ENCODE measurements around the gene HOXA7. TPM values are rescaled to one million over a fixed set of nuclear protein-coding genes. Genes with fewer than 3 reads are reported as not detected.

HOXA7 gene
- total RNA-seq, 1 donor, result not detected

DNA sequence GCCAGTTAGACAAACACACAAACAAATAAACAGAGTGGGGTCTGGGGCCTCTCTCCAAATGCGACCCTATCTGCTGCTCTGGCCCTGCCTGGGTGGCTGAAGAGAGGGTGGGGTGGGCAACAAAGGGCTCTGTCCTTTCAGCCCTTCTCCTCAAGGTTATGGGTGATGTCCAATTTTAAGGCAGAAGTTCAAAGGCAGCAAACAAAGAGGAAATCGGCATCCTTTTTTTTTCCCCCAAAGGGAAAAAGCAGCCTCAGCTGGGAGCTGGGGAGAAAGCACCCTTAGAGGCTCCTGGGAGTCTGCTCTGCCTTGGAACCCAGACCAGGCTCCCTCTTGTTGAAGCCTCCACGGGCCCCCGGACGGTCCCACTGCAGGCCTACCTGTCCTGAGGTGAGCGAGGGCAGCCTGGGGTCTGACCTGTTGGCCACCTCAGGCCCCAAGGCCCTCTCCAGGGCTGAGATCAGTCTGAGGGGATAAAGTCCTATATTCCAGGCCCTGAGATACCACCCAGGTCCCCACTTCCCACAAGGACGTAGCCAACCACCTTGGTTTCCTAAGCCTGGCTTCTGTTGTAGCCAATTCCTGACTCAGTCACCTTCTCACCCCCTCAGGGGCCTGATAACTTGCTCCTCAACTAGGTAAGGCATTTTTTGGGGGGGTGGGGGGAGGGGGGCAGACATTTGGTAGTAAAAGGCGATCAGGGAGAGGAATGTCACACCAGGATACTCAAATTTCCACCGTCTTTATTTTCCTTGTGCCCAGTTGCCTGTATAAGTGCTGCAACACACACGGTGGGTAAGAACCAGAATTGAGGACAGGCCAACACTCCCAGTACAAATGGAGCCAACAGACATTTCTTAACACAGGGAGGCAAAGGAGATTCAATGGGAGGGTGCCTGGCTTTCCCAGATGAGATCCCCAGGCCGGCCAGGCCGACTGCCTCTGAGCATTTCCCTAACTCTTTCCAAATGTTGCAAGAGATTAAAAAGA, 24.3 kb upstream of the HOXA7 start:
- no peak overlapping the region for H3K4me3 ChIP-seq (ENCODE audit: low read depth, low read length)
- no peak for DNase-seq (ENCODE audit: low read depth)
- TF ChIP-seq, protein P1, sequence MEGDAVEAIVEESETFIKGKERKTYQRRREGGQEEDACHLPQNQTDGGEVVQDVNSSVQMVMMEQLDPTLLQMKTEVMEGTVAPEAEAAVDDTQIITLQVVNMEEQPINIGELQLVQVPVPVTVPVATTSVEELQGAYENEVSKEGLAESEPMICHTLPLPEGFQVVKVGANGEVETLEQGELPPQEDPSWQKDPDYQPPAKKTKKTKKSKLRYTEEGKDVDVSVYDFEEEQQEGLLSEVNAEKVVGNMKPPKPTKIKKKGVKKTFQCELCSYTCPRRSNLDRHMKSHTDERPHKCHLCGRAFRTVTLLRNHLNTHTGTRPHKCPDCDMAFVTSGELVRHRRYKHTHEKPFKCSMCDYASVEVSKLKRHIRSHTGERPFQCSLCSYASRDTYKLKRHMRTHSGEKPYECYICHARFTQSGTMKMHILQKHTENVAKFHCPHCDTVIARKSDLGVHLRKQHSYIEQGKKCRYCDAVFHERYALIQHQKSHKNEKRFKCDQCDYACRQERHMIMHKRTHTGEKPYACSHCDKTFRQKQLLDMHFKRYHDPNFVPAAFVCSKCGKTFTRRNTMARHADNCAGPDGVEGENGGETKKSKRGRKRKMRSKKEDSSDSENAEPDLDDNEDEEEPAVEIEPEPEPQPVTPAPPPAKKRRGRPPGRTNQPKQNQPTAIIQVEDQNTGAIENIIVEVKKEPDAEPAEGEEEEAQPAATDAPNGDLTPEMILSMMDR (IDR thresholded peaks at IDR 0.05; ENCODE audit: insufficient read depth, low read length), result no peak

DNA sequence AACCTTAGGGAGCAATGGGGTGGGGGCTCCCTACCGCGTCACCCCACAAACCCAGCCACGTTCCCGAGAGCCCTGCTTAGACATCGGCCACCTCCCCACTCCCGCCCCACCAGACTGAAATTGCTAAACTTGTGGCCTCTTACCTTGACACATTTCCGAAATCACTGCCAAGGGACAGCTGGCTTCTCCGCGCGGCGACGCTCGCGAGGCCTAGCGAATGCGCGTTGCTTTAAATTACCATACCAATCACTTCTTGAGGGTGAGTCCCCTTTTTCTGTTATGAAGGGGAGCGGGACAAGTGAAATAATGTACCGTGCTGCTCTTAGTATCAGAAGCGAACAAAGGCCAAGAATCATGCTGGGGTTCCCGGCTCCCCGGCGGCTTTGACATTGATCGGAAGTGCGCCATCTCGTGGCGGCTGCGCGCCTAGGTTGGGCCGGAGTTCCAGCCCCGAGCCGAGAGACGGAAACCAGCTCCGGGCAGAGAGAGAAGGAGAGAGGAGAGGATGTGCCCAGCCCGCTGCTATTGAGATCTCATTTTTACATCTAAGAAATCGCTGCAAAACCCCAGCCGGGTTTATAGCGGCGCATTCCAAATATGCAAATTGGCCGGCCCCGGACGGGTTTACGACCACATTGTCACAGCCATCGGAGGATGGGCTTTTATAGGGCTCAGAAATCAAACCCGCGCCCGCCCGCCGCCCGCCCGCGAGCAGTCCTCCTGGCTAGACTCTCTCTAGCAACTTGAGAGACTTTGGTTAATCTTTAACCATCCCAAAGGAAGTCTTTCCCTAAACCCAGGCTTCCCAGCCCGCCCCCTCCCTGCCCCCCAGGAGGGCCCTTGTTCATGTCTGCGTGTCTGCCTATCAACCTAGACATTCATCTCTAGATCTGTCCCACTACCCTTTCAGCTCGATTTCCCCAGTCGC, 23.3 kb upstream of the HOXA7 start:
- H3K4me3 ChIP-seq (ENCODE audit: low read depth, low read length), result peak overlapping the region; percentile 17
- TF ChIP-seq, protein P1 (IDR thresholded peaks at IDR 0.05; ENCODE audit: insufficient read depth, low read length), result peak; percentile 83

DNA sequence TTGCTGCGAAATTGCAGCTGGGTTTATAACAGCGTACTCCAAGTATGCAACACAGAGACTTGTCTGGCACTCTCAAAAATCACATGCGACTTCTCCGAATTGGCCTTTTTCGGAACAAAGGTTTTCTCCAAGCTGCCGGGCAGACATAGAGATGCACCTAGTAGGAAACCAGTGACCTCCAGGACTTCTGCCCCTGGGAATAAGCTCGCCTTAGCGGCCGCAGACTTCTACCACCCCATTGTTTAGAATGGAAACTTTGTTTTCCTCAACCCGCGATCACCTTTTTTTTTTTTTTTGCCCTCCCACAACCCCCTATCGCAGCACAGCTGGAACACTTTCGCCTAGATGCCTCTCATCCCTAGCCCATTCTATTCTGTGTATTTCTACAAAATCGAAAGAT, 22.6 kb upstream of the HOXA7 start:
- TF ChIP-seq, protein P1 (IDR thresholded peaks at IDR 0.05; ENCODE audit: insufficient read depth, low read length), result no peak
- H3K4me3 ChIP-seq (ENCODE audit: low read depth, low read length), result no peak overlapping the region
- no peak for DNase-seq (ENCODE audit: low read depth)

More for the DNA sequence above, 23.3 kb upstream of the HOXA7 start:
- DNase-seq (ENCODE audit: low read depth), result peak; percentile 52

DNA sequence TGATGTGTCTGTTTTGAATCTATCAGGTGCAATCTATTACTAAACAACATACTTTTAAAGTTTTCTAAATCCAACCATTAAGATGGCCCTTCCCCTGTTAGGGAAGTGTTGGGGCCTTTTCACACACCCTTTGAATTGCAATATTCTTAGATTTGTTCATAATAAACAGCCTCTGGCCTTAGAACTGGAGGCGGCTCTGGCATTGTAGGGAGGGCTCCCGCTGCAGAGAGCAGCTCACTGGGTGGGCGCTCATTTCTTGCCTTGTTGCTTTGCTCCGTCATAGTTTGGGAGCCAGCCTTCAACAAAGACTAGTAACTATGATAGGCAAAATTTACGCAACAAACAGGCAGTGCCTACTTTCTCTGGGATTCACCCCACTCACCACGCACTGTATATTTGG, 21.9 kb upstream of the HOXA7 start:
- H3K4me3 ChIP-seq (ENCODE audit: low read depth, low read length), result no peak overlapping the region
- TF ChIP-seq, protein P1 (IDR thresholded peaks at IDR 0.05; ENCODE audit: insufficient read depth, low read length), result no peak
- DNase-seq (ENCODE audit: low read depth), result no peak

DNA sequence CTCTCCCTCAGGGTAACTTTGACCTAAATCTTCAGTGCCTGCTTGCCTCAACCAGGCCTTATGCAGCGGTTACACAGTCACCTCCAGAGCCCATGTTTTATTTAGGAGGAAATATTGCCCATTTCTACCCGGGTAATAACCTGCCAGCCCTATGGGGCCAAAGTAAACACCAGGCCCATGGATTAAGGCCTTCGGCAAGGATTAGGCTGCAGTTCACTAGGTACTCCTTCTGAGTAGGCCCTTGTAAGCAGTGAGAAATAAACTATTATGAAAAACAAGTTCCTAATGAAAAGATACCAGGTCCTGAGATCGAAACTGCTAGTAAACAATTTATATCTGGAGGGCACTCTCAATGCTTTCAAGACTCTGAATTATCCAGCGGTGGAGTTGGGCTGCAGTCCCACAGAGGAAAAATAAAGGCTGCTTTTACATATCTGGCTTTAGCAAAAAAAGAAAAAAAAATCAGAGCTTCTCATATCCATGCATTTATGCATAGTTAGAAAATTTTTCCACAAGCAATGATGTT, 21.4 kb upstream of the HOXA7 start:
- TF ChIP-seq, protein P1 (IDR thresholded peaks at IDR 0.05; ENCODE audit: insufficient read depth, low read length), result no peak
- no peak overlapping the region for H3K4me3 ChIP-seq (ENCODE audit: low read depth, low read length)
- no peak for DNase-seq (ENCODE audit: low read depth)

Data from fibroblast of the aortic adventitia (primary cell).